Fibroblast of mammary gland (primary cell): ENCODE measurements around the gene CALCB.
A peak's percentile ranks its signal among the peaks of the same experiment; 100 is the strongest.
"Not testable (repeated sequence)": the region's sequence is repeated elsewhere in the genome, so short reads cannot be mapped to it uniquely, and the experiment has no call there.

Source experiments
- DNase-seq: peaks from one replicate; pipeline ENCODE4 v3.0.0-alpha.2; 2010; ENCODE audit warnings: low read depth
- H3K4me3 ChIP-seq: 2 replicates; pipeline ENCODE4 v1.5.1; 2011; ENCODE audit warnings: low read depth, mild to moderate bottlenecking, low read length, moderate library complexity; ENCODE audit not compliant: control insufficient read depth
- TF ChIP-seq, protein P1 (sequence below): conservative IDR thresholded peaks from 2 replicates; pipeline ENCODE4 v1.5.1; 2011; ENCODE audit warnings: low read depth, low read length, inconsistent platforms; ENCODE audit not compliant: control insufficient read depth, insufficient read depth

Gene CALCB

DNA sequence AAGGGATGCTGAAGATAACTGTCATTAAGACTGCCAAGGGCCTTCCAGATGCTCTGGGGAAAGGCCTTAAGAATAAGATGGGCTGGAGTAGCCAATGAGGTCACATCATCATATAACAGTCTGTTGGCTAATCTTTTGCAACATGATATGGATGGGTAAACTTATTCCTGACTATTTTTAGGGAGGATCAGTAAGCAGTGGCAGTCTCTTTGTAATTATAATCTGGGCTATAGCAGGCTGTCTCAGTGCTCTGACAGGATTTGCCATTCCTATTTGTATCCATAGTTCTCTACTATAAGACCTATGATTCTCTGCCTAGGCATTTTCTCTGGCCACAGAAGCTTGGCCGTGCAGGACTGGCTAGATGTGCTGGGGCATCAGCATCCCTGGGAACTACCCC lies 16.1 kb upstream of the CALCB start:
- no peak for DNase-seq
- no peak overlapping the region for H3K4me3 ChIP-seq
- TF ChIP-seq, protein P1, sequence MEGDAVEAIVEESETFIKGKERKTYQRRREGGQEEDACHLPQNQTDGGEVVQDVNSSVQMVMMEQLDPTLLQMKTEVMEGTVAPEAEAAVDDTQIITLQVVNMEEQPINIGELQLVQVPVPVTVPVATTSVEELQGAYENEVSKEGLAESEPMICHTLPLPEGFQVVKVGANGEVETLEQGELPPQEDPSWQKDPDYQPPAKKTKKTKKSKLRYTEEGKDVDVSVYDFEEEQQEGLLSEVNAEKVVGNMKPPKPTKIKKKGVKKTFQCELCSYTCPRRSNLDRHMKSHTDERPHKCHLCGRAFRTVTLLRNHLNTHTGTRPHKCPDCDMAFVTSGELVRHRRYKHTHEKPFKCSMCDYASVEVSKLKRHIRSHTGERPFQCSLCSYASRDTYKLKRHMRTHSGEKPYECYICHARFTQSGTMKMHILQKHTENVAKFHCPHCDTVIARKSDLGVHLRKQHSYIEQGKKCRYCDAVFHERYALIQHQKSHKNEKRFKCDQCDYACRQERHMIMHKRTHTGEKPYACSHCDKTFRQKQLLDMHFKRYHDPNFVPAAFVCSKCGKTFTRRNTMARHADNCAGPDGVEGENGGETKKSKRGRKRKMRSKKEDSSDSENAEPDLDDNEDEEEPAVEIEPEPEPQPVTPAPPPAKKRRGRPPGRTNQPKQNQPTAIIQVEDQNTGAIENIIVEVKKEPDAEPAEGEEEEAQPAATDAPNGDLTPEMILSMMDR: no peak

DNA sequence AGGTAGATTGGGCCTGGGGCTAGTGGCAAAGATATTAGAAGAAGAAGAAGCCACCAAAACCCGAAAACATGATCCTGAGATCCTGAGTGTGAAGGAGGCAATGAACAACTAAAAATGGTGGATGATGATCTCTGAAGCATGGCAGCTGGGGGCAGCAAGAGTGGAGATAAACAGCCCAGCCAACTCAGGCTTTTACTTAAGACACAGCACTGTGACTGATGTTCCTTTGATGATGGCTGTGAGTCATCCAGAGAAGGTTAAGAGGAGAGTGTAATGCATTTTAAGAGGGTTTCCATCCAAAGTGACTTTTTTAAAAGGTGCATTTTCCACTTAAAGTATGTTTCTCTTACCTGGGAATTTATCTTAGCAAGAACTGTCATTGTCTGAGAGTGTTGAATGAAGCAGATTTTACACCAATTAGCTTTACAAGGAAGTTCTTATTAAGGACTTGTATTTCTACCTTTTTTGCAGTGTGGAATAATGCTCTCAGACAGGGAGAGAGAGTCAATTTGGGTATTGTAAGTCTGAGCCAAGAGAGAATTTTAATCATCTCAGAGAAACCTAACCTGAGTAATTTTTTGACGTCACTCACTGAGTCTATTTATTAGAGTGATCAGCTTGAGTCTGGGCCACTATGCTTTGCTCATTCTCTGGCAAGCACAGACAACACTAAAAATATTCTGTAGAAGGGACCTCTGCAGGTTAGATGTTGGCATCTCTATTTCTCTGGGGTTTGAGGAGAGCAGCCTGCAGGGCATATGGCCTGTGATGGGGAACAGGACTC lies 14.1 kb upstream of the CALCB start:
- H3K4me3 ChIP-seq: no peak overlapping the region
- peak; percentile 23 for DNase-seq
- TF ChIP-seq, protein P1: no peak

DNA sequence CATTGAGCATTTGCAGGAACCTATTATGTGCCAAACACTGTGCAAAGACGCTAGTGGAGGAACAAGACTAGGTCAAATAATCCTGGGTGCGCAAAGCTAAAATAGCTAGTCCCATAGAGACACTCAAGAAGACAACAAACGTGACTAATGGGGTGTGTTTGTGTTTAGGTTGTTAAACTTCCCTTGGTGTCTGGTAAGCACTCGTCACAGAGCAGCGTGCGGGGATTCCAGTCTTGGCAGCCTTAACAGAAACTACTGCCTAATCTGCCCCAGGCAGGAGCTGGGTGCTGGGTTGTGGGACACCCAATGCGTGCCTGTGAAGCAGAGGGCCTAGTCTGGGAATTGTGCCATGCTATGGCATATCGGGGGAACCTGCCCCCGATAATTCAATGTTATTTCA lies 10.8 kb upstream of the CALCB start:
- TF ChIP-seq, protein P1: no peak
- DNase-seq: no peak
- H3K4me3 ChIP-seq: no peak overlapping the region

DNA sequence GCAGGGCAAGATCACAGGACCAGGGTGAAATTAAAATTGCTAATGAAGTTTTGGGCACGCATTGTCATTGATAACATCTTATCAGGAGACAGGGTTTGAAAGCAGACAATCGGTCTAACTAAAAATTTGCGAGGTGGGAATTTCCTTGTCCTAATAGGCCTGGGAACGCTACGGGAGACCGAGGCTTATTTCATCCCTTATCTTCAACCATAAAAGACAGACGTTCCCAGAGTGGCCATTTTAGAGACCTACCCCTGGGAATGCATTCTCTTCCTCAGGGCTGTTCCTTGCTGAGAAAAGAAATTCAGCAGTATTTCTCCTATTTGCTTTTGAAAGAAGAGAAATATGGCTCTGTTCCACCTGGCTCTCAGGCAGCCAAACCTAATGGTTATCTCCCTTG lies 3.6 kb upstream of the CALCB start:
- not testable (repeated sequence) for H3K4me3 ChIP-seq

DNA sequence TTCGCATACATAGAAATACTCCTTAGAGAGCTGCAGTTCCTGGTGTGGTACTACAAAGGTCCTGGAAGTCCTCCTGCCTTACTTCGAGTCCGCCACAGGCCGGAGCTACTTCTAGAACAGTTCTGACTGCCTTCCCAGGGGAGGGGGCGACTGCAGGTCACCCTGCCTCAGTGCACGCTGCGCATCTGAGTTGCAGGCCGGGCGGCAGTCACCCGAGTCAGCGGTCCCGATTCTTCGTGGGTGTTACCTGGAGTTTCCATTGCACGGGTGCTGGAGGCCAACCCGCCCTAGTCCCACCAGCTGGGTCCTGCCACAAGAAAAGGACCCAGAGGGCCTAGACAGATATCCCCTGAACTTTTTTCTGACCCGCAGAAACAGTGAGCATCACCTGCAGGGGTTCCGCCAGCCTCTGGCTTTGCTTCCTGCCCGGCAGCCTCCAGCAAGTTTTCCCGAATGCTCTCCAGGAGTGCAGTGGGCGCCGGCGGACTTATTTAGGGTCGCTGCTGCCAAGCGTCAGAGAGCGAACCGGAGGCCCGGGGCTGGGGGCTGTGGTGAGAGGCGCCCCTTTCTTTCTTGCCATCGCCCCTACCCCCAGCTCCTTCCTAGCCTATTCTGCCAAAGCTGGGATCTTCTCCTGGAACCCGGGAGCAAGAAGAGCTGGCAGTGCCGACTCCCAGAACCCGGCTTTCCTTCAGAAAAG lies 1.7 kb upstream of the CALCB start:
- TF ChIP-seq, protein P1: no peak
- DNase-seq: no peak
- H3K4me3 ChIP-seq: no peak overlapping the region

More for the DNA sequence above, 3.6 kb upstream of the CALCB start:
- DNase-seq: not testable (repeated sequence)

DNA sequence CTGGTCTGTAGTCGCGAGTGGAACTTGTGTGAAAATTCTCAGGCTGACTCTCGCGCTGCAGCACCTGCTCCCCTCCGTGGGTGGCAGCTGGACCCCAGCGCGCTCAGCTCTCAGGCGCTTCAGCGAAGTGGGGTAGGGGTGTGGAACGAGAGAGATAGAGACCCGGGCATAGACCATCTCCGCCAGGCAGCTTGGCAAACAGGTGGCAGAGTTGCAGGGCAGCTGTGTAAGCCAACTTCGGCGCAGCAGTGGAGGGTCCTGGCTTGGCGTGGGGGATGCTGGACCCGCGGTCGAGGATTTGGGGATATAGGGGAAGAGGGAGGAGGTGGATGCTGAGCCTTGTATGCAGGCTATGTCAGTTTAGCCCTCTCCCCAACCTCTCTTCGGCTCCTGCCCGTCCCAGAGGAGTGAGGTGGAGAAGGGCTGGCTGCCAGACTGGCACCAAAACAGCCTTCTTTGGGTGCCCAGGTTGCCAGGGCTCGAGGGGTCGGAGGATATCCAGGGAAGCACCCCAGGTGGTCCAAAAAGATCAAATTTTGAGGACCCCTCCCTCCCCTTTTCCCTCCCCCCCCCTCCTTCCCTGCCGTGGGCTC lies 746 bp upstream of the CALCB start:
- TF ChIP-seq, protein P1: no peak
- no peak for DNase-seq
- H3K4me3 ChIP-seq: no peak overlapping the region
